ENCODE data around the gene NELFA. TPM values are rescaled to one million over a fixed set of nuclear protein-coding genes. Genes with fewer than 3 reads are reported as not detected.

The NELFA gene
- total RNA-seq, 1 experiment from 2014 or later = 56.1 TPM

- TF ChIP-seq REST (IDR thresholded peaks at IDR 0.05; ENCODE audit: low read depth) = no peak
- TF ChIP-seq, protein P1, sequence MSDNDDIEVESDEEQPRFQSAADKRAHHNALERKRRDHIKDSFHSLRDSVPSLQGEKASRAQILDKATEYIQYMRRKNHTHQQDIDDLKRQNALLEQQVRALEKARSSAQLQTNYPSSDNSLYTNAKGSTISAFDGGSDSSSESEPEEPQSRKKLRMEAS (IDR thresholded peaks at IDR 0.05) = no peak
- TF ChIP-seq SP1 (IDR thresholded peaks at IDR 0.05; ENCODE audit: low read depth) = no peak
Measured at GRCh38 chr4:1974840-1975239, 33.9 kb downstream of the NELFA start (continued).

DNA sequence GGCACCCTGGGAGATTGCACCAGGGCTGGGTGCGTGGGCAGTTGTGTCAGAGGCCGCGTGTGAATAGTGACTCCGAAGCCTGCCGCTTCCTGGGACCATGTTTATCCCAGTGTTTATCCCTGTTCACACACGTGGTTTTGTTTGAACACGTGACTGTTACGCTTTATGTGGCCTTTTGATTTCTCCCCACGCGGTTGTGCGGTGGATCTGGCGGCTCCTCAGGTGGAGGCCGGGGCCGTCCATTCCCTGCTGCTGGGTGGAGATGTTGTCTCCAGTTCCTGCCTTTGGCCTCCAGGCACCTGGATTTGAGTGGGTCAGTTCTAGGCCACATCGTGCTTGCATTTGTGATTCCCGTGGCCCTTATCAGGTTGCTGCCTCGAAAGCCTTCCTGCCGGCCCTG is 35.1 kb downstream of the NELFA start:
- Histone ChIP-seq H3K9me3 (ENCODE audit: control insufficient read depth in 1 of 2, insufficient read depth in 1 of 2, low read depth in 1 of 2, low read length in 2 of 2) (no peaks in the 10 kb centered on the region), H3K27me3 (ENCODE audit: insufficient read depth, low read length) (no peaks in the 10 kb centered on the region), H3K36me3 (ENCODE audit: control insufficient read depth in 1 of 2, insufficient read depth in 2 of 2, low read length in 2 of 2) (peaks cover 29 to 44% of the 10 kb centered on the region in 2 experiments), H3K4me3 (replicated peaks in 1 of 2; ENCODE audit: low read depth in 1 of 2, low read length in 2 of 2) (no peak overlapping the region), H3K4me2 (ENCODE audit: low read length) (no peak overlapping the region), H2AFZ (ENCODE audit: low read depth, low read length, poor library complexity, severe bottlenecking) (no peak overlapping the region), H3K79me2 (ENCODE audit: insufficient read depth, low read length) (peaks cover 21% of the 10 kb centered on the region), H3K9me2 (ENCODE audit: insufficient read depth) (no peaks in the 10 kb centered on the region), H3K9ac (ENCODE audit: low read length) (no peak overlapping the region), H4K20me1 (ENCODE audit: insufficient read depth) (no peaks in the 10 kb centered on the region), H3K4me1 (ENCODE audit: control insufficient read depth in 1 of 2, insufficient read depth in 2 of 2, low read length in 2 of 2) (no peaks in the 10 kb centered on the region), H3K27ac (ENCODE audit: low read depth, low read length) (no peak overlapping the region)
- ChIA-PET CTCF (no interaction called here), POLR2A (no interaction called here), RAD21 (ENCODE audit: low non-redundant PET in 1 of 2, low total read pairs in 2 of 2, uncharacterized antibody in 2 of 2, unreplicated experiment in 2 of 2) (no interaction called here)
- DNase-seq (ENCODE audit: low read depth, low spot score) (no peak), ATAC-seq (no peak)
- no TSS peak for BruUV-seq (replicated peaks)
- TF ChIP-seq FOSL1 (IDR thresholded peaks at IDR 0.05; ENCODE audit: low read depth) = no peak
- TF ChIP-seq TCF7L2 (IDR thresholded peaks at IDR 0.05; ENCODE audit: borderline replicate concordance, extremely low read depth, insufficient read depth, insufficient read length) = no peak
- TF ChIP-seq CEBPB (IDR thresholded peaks at IDR 0.05; ENCODE audit: low read depth) = no peak
- no peak for TF ChIP-seq ZBTB33 (IDR thresholded peaks at IDR 0.05; ENCODE audit: extremely low read depth, insufficient replicate concordance, low read length)
- no peak for TF ChIP-seq ZNF274 (IDR thresholded peaks at IDR 0.05; ENCODE audit: low read depth, low read length)
- no peak for TF ChIP-seq POLR2A (IDR thresholded peaks at IDR 0.05; ENCODE audit: borderline replicate concordance, extremely low read depth, insufficient read depth, insufficient read length)
- intact Hi-C loops (cut with micrococcal nuclease) = no loop called here

Data from HCT116 (cell line).